NCI-H187 (cell line): ENCODE measurements around the gene PLCXD3.

Source experiments
- DNase-seq, 2 experiments: peaks; one replicate each; lab custom pipeline; 2025; lab: John Stamatoyannopoulos, UW

The PLCXD3 gene

GRCh38 chr5:41413074-41413473 is 97.3 kb downstream of the PLCXD3 start:
- DNase-seq, result no peak

- DNase-seq, result no peak
These were observed 97.9 kb downstream of the PLCXD3 start for GRCh38 chr5:41412496-41412895.

- no peak for DNase-seq
These were observed 99.7 kb downstream of the PLCXD3 start for GRCh38 chr5:41410737-41411136.

GRCh38 chr5:41410307-41410706 is 100.1 kb downstream of the PLCXD3 start:
- DNase-seq, result no peak

GRCh38 chr5:41408676-41409443 is 101.5 kb downstream of the PLCXD3 start:
- no peak for DNase-seq

GRCh38 chr5:41406936-41407335 is 103.5 kb downstream of the PLCXD3 start:
- DNase-seq, result no peak

- no peak for DNase-seq
These were observed 104.0 kb downstream of the PLCXD3 start for GRCh38 chr5:41406424-41406823.

- DNase-seq, result no peak
These were observed 105.6 kb downstream of the PLCXD3 start for GRCh38 chr5:41404757-41405156.

GRCh38 chr5:41403846-41404245 is 106.6 kb downstream of the PLCXD3 start:
- DNase-seq, result no peak

- no peak for DNase-seq
These were observed 107.6 kb downstream of the PLCXD3 start for GRCh38 chr5:41402845-41403244.

- DNase-seq, result no peak
These were observed 110.6 kb downstream of the PLCXD3 start for GRCh38 chr5:41399839-41400238.

GRCh38 chr5:41392016-41392415 is 118.4 kb downstream of the PLCXD3 start:
- DNase-seq, result no peak

GRCh38 chr5:41374631-41375030 is 135.8 kb downstream of the PLCXD3 start:
- DNase-seq, result no peak

GRCh38 chr5:41373230-41373629 is 137.2 kb downstream of the PLCXD3 start:
- DNase-seq, result no peak

GRCh38 chr5:41371738-41372137 is 138.7 kb downstream of the PLCXD3 start:
- no peak for DNase-seq

GRCh38 chr5:41370482-41370881 is 139.9 kb downstream of the PLCXD3 start:
- no peak for DNase-seq

- DNase-seq, result no peak
These were observed 140.6 kb downstream of the PLCXD3 start for GRCh38 chr5:41369799-41370198.

- DNase-seq, result no peak
These were observed 142.2 kb downstream of the PLCXD3 start for GRCh38 chr5:41368158-41368557.

GRCh38 chr5:41365369-41365768 is 145.0 kb downstream of the PLCXD3 start:
- no peak for DNase-seq

- DNase-seq, result no peak
These were observed 146.1 kb downstream of the PLCXD3 start for GRCh38 chr5:41364346-41364745.

GRCh38 chr5:41363343-41363986 is 146.9 kb downstream of the PLCXD3 start:
- DNase-seq, result no peak

- DNase-seq, result no peak
These were observed 153.6 kb downstream of the PLCXD3 start for GRCh38 chr5:41356786-41357185.

GRCh38 chr5:41349846-41350245 is 160.6 kb downstream of the PLCXD3 start:
- no peak for DNase-seq

GRCh38 chr5:41347569-41347968 is 162.8 kb downstream of the PLCXD3 start:
- no peak for DNase-seq
